Measurements from ENCODE around the gene DNAI2. TPM values are rescaled to one million over a fixed set of nuclear protein-coding genes. Genes with fewer than 3 reads are reported as not detected.

The DNAI2 gene
- total and polyA plus RNA-seq, 9 of the 15 experiments (the other 6 are each of a cell fraction or from before 2014, with no cell fraction given), result not detected

DNA sequence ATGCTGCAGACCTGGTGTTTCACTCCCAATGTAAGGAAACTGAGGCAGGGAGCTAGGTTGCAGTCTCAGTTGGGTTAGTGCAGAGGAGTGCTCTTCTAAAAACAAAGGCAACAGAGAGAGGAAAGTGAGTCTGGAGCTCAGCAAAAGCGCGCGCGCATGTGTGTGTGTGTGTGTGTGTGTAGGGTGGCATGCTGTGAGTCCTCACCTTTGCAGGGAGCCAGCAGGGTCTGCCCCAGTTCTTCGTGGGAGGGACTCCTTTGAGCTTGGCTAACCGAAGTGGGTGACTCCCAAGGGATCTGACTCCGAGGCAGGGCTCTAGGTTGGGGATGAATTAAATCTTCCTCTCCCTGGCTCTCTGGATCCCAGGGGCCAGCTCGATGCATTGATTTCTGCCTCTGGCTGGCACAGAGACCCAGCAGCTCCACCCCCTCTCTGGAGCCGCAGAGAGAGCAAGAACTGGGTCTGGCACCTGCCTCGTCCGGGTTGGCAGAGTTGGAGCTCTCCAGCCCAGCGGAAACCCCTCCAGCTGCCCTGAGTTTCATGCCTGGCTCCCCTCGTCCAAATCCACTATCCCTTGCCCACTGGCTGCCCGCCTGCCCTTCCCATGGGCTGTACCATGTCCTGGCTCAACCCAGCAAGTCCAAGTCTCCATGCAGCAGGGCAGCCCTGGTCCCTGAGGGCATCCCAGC is 88.9 kb downstream of the DNAI2 start:
- POLR2A ChIA-PET, result interaction anchor here (0.6 to 0.9 kb wide), 2 partner anchors 62 to 151 kb away, joined by 3 read pairs; no protein-coding TSS in a partner anchor
- 29% methylated on average over 14 of the region's 14 CpGs for whole genome bisulfite sequencing (ENCODE audit: insufficient coverage, low coverage, missing lambda C conversion rate)

More for the DNA sequence above, 88.9 kb downstream of the DNAI2 start:
- CTCF ChIA-PET (ENCODE audit: low intra/inter-chr PET ratio), result no interaction called here
- in situ Hi-C loops (cut with MboI), result no loop called here
- DNase-seq (ENCODE audit: extremely low read depth in 1 of 4, low spot score in 3 of 4) (no peak), ATAC-seq (no peak), FAIRE-seq (no peak)
- no peak overlapping the region for H3K27ac ChIP-seq (ENCODE audit: extremely low read depth, low read depth, low read length)
- peaks cover 14 to 64% of the 10 kb centered on the region in 2 experiments; a peak in 3 of 5 replicates for H3K27me3 ChIP-seq (ENCODE audit: control insufficient read depth in 2 of 2, insufficient read depth in 2 of 2, low read length in 2 of 2)
- no peak overlapping the region for H3K9ac ChIP-seq (ENCODE audit: insufficient read depth in 1 of 2, low read depth in 2 of 2, low read length in 2 of 2)
- intact Hi-C loops (cut with micrococcal nuclease), result loop anchor here (5.0 kb wide), 1 partner anchor 151 kb away; the partner anchor contains the start of gene TTYH2
- no peaks in the 10 kb centered on the region for H3K9me1 ChIP-seq (ENCODE audit: control insufficient read depth, insufficient read depth, low read length)
- no peaks in the 10 kb centered on the region for H3K36me3 ChIP-seq (ENCODE audit: control insufficient read depth, insufficient read depth, low read length)
- H3K4me2 ChIP-seq (ENCODE audit: insufficient read depth, low read length), result no peak overlapping the region
- TF ChIP-seq PREB (CRISPR knock-in tag; IDR thresholded peaks at IDR 0.05) (no peak), LEF1 (IDR thresholded peaks at IDR 0.05) (no peak)
- BruUV-seq (replicated peaks), result no TSS peak
- H3K79me2 ChIP-seq (ENCODE audit: control insufficient read depth, insufficient read depth, low read length), result no peaks in the 10 kb centered on the region
- H3K4me1 ChIP-seq (replicated peaks in 1 of 2; ENCODE audit: control insufficient read depth in 2 of 2, insufficient read depth in 2 of 2, low read length in 2 of 2), result peaks cover 0 to 19% of the 10 kb centered on the region in 2 experiments; a peak in 2 of 5 replicates
- H3K4me3 ChIP-seq, result no peak overlapping the region
- peaks cover 10% of the 10 kb centered on the region; the same call in 1 of the 2 replicates for H4K20me1 ChIP-seq (replicated peaks; ENCODE audit: control insufficient read depth, insufficient read depth, low read length)
- H3K9me3 ChIP-seq (replicated peaks; ENCODE audit: control insufficient read depth, insufficient read depth, low read depth, low read length), result no peaks in the 10 kb centered on the region
- H2AFZ ChIP-seq (ENCODE audit: low read depth, low read length), result no peak overlapping the region

Other genes with a start within 250 kb of the DNAI2 start
- gene RPL38, start 70.6 kb upstream of the DNAI2 start, total RNA-seq (2014; rRNA removed), result 2,881 and 3,864 TPM in 2 replicates
- gene RPL38, start 70.6 kb upstream of the DNAI2 start, total RNA-seq (2014; rRNA removed; fragmentation: Illumina TruSeq; extraction: Trizol), result 1,940 and 1,970 TPM in 2 replicates
- 2,305 and 2,457 TPM in 2 replicates for gene RPL38, start 70.6 kb upstream of the DNAI2 start, total RNA-seq (2015; rRNA removed; fragmentation: Illumina TruSeq; extraction: Trizol)
- 1,177 and 1,224 TPM in 2 replicates for gene RPL38, start 70.6 kb upstream of the DNAI2 start, total RNA-seq (2021)
- 1,194 and 1,318 TPM in 2 replicates for gene RPL38, start 70.6 kb upstream of the DNAI2 start, polyA plus RNA-seq (2011; rRNA removed)
- gene RPL38, start 70.6 kb upstream of the DNAI2 start, polyA plus RNA-seq (2014; fragmentation: Illumina TruSeq; extraction: Trizol), result 1,709 and 2,292 TPM in 2 replicates
- gene RPL38, start 70.6 kb upstream of the DNAI2 start, polyA plus RNA-seq (2014; fragmentation: Nextera tagmentation; extraction: Ambion mirVana), result 1,000 to 10,000 TPM; 1,939 to 2,988 TPM
- gene RPL38, start 70.6 kb upstream of the DNAI2 start, polyA plus RNA-seq (2014; rRNA removed), result 1,879 and 3,414 TPM in 2 replicates
- gene TTYH2, start 60.7 kb upstream of the DNAI2 start, total RNA-seq (2014; rRNA removed), result 1.1 and 1.8 TPM in 2 replicates
- gene TTYH2, start 60.7 kb upstream of the DNAI2 start, total RNA-seq (2014; rRNA removed; fragmentation: Illumina TruSeq; extraction: Trizol), result 0.57 and 0.76 TPM in 2 replicates
- 0.91 and 1.2 TPM in 2 replicates for gene TTYH2, start 60.7 kb upstream of the DNAI2 start, total RNA-seq (2015; rRNA removed; fragmentation: Illumina TruSeq; extraction: Trizol)
- gene TTYH2, start 60.7 kb upstream of the DNAI2 start, total RNA-seq (2021), result 1.1 and 1.6 TPM in 2 replicates
- 2.0 and 5.3 TPM in 2 replicates for gene TTYH2, start 60.7 kb upstream of the DNAI2 start, polyA plus RNA-seq (2011; rRNA removed)
- 1.1 and 1.2 TPM in 2 replicates for gene TTYH2, start 60.7 kb upstream of the DNAI2 start, polyA plus RNA-seq (2014; fragmentation: Illumina TruSeq; extraction: Trizol)
- under 1 TPM; 0.03 to 0.10 TPM for gene TTYH2, start 60.7 kb upstream of the DNAI2 start, polyA plus RNA-seq (2014; fragmentation: Nextera tagmentation; extraction: Ambion mirVana)
- gene TTYH2, start 60.7 kb upstream of the DNAI2 start, polyA plus RNA-seq (2014; rRNA removed), result 0.86 and 2.0 TPM in 2 replicates
- not detected in 2 replicates for gene KIF19, start 52.0 kb downstream of the DNAI2 start, total RNA-seq (2014; rRNA removed)
- gene KIF19, start 52.0 kb downstream of the DNAI2 start, total RNA-seq (2014; rRNA removed; fragmentation: Illumina TruSeq; extraction: Trizol), result not detected in 2 replicates
- gene KIF19, start 52.0 kb downstream of the DNAI2 start, total RNA-seq (2015; rRNA removed; fragmentation: Illumina TruSeq; extraction: Trizol), result not detected in 2 replicates
- not detected in 2 replicates for gene KIF19, start 52.0 kb downstream of the DNAI2 start, total RNA-seq (2021)
- 0.10 and 0.19 TPM in 2 replicates for gene KIF19, start 52.0 kb downstream of the DNAI2 start, polyA plus RNA-seq (2011; rRNA removed)
- gene KIF19, start 52.0 kb downstream of the DNAI2 start, polyA plus RNA-seq (2014; fragmentation: Illumina TruSeq; extraction: Trizol), result not detected in 2 replicates
- gene KIF19, start 52.0 kb downstream of the DNAI2 start, polyA plus RNA-seq (2014; fragmentation: Nextera tagmentation; extraction: Ambion mirVana), result not detected
- not detected in 2 replicates for gene KIF19, start 52.0 kb downstream of the DNAI2 start, polyA plus RNA-seq (2014; rRNA removed)
- gene BTBD17, start 87.6 kb downstream of the DNAI2 start, total RNA-seq (2014; rRNA removed), result not detected in 2 replicates
- gene BTBD17, start 87.6 kb downstream of the DNAI2 start, total RNA-seq (2014; rRNA removed; fragmentation: Illumina TruSeq; extraction: Trizol), result not detected in 2 replicates
- gene BTBD17, start 87.6 kb downstream of the DNAI2 start, total RNA-seq (2015; rRNA removed; fragmentation: Illumina TruSeq; extraction: Trizol), result not detected in 2 replicates
- not detected in 2 replicates for gene BTBD17, start 87.6 kb downstream of the DNAI2 start, total RNA-seq (2021)
- gene BTBD17, start 87.6 kb downstream of the DNAI2 start, polyA plus RNA-seq (2011; rRNA removed), result not detected in 2 replicates
- gene BTBD17, start 87.6 kb downstream of the DNAI2 start, polyA plus RNA-seq (2014; fragmentation: Illumina TruSeq; extraction: Trizol), result not detected in 2 replicates
- not detected for gene BTBD17, start 87.6 kb downstream of the DNAI2 start, polyA plus RNA-seq (2014; fragmentation: Nextera tagmentation; extraction: Ambion mirVana)
- not detected in 2 replicates for gene BTBD17, start 87.6 kb downstream of the DNAI2 start, polyA plus RNA-seq (2014; rRNA removed)
- not detected in 2 replicates for gene GPR142, start 93.3 kb downstream of the DNAI2 start, total RNA-seq (2014; rRNA removed)
- gene GPR142, start 93.3 kb downstream of the DNAI2 start, total RNA-seq (2014; rRNA removed; fragmentation: Illumina TruSeq; extraction: Trizol), result not detected in 2 replicates
- not detected in 2 replicates for gene GPR142, start 93.3 kb downstream of the DNAI2 start, total RNA-seq (2015; rRNA removed; fragmentation: Illumina TruSeq; extraction: Trizol)
- not detected in 2 replicates for gene GPR142, start 93.3 kb downstream of the DNAI2 start, total RNA-seq (2021)
- gene GPR142, start 93.3 kb downstream of the DNAI2 start, polyA plus RNA-seq (2011; rRNA removed), result not detected in 2 replicates
- gene GPR142, start 93.3 kb downstream of the DNAI2 start, polyA plus RNA-seq (2014; fragmentation: Illumina TruSeq; extraction: Trizol), result not detected in 2 replicates
- not detected for gene GPR142, start 93.3 kb downstream of the DNAI2 start, polyA plus RNA-seq (2014; fragmentation: Nextera tagmentation; extraction: Ambion mirVana)
- gene GPR142, start 93.3 kb downstream of the DNAI2 start, polyA plus RNA-seq (2014; rRNA removed), result not detected in 2 replicates
- 6.5 and 7.6 TPM in 2 replicates for gene GPRC5C, start 157.9 kb downstream of the DNAI2 start, total RNA-seq (2014; rRNA removed)
- gene GPRC5C, start 157.9 kb downstream of the DNAI2 start, total RNA-seq (2014; rRNA removed; fragmentation: Illumina TruSeq; extraction: Trizol), result 1.1 and 1.6 TPM in 2 replicates
- 4.1 and 4.4 TPM in 2 replicates for gene GPRC5C, start 157.9 kb downstream of the DNAI2 start, total RNA-seq (2015; rRNA removed; fragmentation: Illumina TruSeq; extraction: Trizol)
- 6.4 and 7.8 TPM in 2 replicates for gene GPRC5C, start 157.9 kb downstream of the DNAI2 start, total RNA-seq (2021)
- 9.0 and 85.5 TPM in 2 replicates for gene GPRC5C, start 157.9 kb downstream of the DNAI2 start, polyA plus RNA-seq (2011; rRNA removed)
- gene GPRC5C, start 157.9 kb downstream of the DNAI2 start, polyA plus RNA-seq (2014; fragmentation: Illumina TruSeq; extraction: Trizol), result 2.1 and 4.1 TPM in 2 replicates
- under 1 TPM; 0.28 to 0.41 TPM for gene GPRC5C, start 157.9 kb downstream of the DNAI2 start, polyA plus RNA-seq (2014; fragmentation: Nextera tagmentation; extraction: Ambion mirVana)
- 5.9 and 9.6 TPM in 2 replicates for gene GPRC5C, start 157.9 kb downstream of the DNAI2 start, polyA plus RNA-seq (2014; rRNA removed)
- gene CD300A, start 192.4 kb downstream of the DNAI2 start, total RNA-seq (2014; rRNA removed), result 0.23 and 0.49 TPM in 2 replicates
- 0.22 and 0.29 TPM in 2 replicates for gene CD300A, start 192.4 kb downstream of the DNAI2 start, total RNA-seq (2014; rRNA removed; fragmentation: Illumina TruSeq; extraction: Trizol)
- 0.76 and 0.79 TPM in 2 replicates for gene CD300A, start 192.4 kb downstream of the DNAI2 start, total RNA-seq (2015; rRNA removed; fragmentation: Illumina TruSeq; extraction: Trizol)
- 0.36 and 0.44 TPM in 2 replicates for gene CD300A, start 192.4 kb downstream of the DNAI2 start, total RNA-seq (2021)
- gene CD300A, start 192.4 kb downstream of the DNAI2 start, polyA plus RNA-seq (2011; rRNA removed), result 1.7 and 19.7 TPM in 2 replicates
- 0.39 and 0.50 TPM in 2 replicates for gene CD300A, start 192.4 kb downstream of the DNAI2 start, polyA plus RNA-seq (2014; fragmentation: Illumina TruSeq; extraction: Trizol)
- gene CD300A, start 192.4 kb downstream of the DNAI2 start, polyA plus RNA-seq (2014; fragmentation: Nextera tagmentation; extraction: Ambion mirVana), result under 1 TPM in 1 of 2 experiments, not detected in 1; 0.21 TPM
- gene CD300A, start 192.4 kb downstream of the DNAI2 start, polyA plus RNA-seq (2014; rRNA removed), result 0.26 and 0.50 TPM in 2 replicates

Measured in K562 (cell line).